Mucosa of rectum (tissue), 2 donors: Measurements from ENCODE around the gene USP24.

Experiments
- H3K27ac ChIP-seq, 2 donors: one replicate each; pipeline ENCODE4 v1.7.0; 2013; ENCODE audit warnings: inconsistent platforms in 2 of 2, low read depth in 2 of 2, low read length in 2 of 2
- H3K27me3 ChIP-seq, 2 donors: one replicate each; pipeline ENCODE4 v1.7.0; 2013; ENCODE audit warnings: low read length in 2 of 2; ENCODE audit not compliant: control insufficient read depth in 2 of 2, insufficient read depth in 2 of 2
- H3K36me3 ChIP-seq, 2 donors: one replicate each; pipeline ENCODE4 v1.7.0; 2013; ENCODE audit warnings: low read length in 2 of 2; ENCODE audit not compliant: control insufficient read depth in 2 of 2, insufficient read depth in 2 of 2
- H3K4me1 ChIP-seq, 2 donors: one replicate each; pipeline ENCODE4 v1.7.0; 2013; ENCODE audit warnings: low read length in 2 of 2, mild to moderate bottlenecking in 1 of 2; ENCODE audit not compliant: control insufficient read depth in 2 of 2, insufficient read depth in 2 of 2
- H3K4me3 ChIP-seq, 2 donors: one replicate each; pipeline ENCODE4 v1.7.0; 2013; ENCODE audit warnings: low read length in 2 of 2
- H3K9ac ChIP-seq, 2 donors: one replicate each; pipeline ENCODE4 v1.7.0; 2013; ENCODE audit warnings: low read length in 2 of 2, low read depth in 1 of 2, mild to moderate bottlenecking in 1 of 2
- H3K9me3 ChIP-seq, 2 donors: one replicate each; pipeline ENCODE4 v1.7.0; 2013; ENCODE audit warnings: low read length in 2 of 2; ENCODE audit not compliant: control insufficient read depth in 2 of 2
- donor health status: healthy.
- donor health status: Normal muscosa, but diverticular disease.

Gene USP24

DNA sequence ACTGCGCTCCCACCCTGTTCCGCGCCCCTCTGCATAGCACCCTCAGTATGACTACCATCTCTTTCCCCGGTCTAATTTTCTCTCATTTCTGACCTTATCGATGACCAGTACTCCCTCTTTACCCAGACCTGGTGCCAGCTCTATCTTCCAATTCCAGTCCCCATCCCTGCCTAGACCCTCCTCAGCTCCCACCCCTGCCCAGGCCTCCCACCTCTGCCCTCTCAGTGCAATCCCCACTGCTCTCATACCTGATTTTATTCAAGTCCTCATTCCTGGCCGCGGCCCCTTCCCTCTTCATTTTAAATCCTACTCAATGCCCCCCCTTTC is 1.3 kb downstream of the USP24 start:
- H3K4me1 ChIP-seq, result peaks cover 28 to 42% of the 10 kb centered on the region in 2 donors
- peak overlapping the region in 1 of 2 donors; percentile 92 for H3K27ac ChIP-seq
- peak overlapping the region; percentile 52 to 89 for H3K9ac ChIP-seq
- H3K9me3 ChIP-seq, result no peaks in the 10 kb centered on the region
- no peaks in the 10 kb centered on the region for H3K27me3 ChIP-seq
- H3K36me3 ChIP-seq, result no peaks in the 10 kb centered on the region
- peak overlapping the region; percentile 85 to 89 for H3K4me3 ChIP-seq

- H3K9ac ChIP-seq, result peak overlapping the region; percentile 52 to 89
- peaks cover 28 to 42% of the 10 kb centered on the region in 2 donors for H3K4me1 ChIP-seq
- no peak overlapping the region for H3K27ac ChIP-seq
- no peaks in the 10 kb centered on the region for H3K9me3 ChIP-seq
- H3K27me3 ChIP-seq, result no peaks in the 10 kb centered on the region
- no peaks in the 10 kb centered on the region for H3K36me3 ChIP-seq
- peak overlapping the region; percentile 85 to 89 for H3K4me3 ChIP-seq
Observed at GRCh38 chr1:55213151-55213884, 1.8 kb downstream of the USP24 start.

GRCh38 chr1:55212349-55213150 is 2.6 kb downstream of the USP24 start:
- H3K9me3 ChIP-seq, result no peaks in the 10 kb centered on the region
- peaks cover 28 to 40% of the 10 kb centered on the region in 2 donors for H3K4me1 ChIP-seq
- no peaks in the 10 kb centered on the region for H3K27me3 ChIP-seq
- H3K27ac ChIP-seq, result no peak overlapping the region
- H3K9ac ChIP-seq, result no peak overlapping the region
- peak overlapping the region; percentile 1 to 89 for H3K4me3 ChIP-seq
- no peaks in the 10 kb centered on the region for H3K36me3 ChIP-seq

GRCh38 chr1:55211863-55212262 is 3.3 kb downstream of the USP24 start:
- peak overlapping the region in 1 of 2 donors; percentile 89 for H3K4me3 ChIP-seq
- H3K4me1 ChIP-seq, result peaks cover 28 to 39% of the 10 kb centered on the region in 2 donors
- H3K9me3 ChIP-seq, result no peaks in the 10 kb centered on the region
- no peaks in the 10 kb centered on the region for H3K27me3 ChIP-seq
- peaks cover 0 to 1% of the 10 kb centered on the region in 2 donors for H3K36me3 ChIP-seq
- H3K27ac ChIP-seq, result no peak overlapping the region
- H3K9ac ChIP-seq, result no peak overlapping the region

- Histone ChIP-seq H3K36me3 (peaks cover 0 to 2% of the 10 kb centered on the region in 2 donors), H3K27me3 (no peaks in the 10 kb centered on the region), H3K9ac (no peak overlapping the region), H3K4me1 (peaks cover 23 to 38% of the 10 kb centered on the region in 2 donors), H3K4me3 (peak overlapping the region in 1 of 2 donors; percentile 89), H3K27ac (no peak overlapping the region), H3K9me3 (no peaks in the 10 kb centered on the region)
Observed at GRCh38 chr1:55210990-55211801, 4.0 kb downstream of the USP24 start.

DNA sequence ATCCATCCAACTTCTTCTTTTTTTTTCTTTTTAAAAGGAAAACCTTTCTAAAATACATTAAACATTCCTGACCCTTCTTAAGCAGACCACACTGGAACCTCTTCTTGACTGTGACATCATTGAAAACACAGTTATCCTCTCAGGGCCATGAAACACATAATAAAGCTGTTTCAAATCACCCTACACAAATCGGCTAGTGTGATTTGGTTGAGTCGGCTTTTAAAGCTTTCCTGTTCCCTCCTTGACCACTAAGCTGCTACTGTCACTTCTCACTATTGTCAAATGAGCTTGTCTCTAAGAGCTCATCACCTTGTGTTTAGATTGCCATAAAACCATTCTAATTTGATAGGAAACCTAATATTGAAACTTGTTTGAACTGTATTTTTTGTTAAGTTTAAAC is 5.9 kb downstream of the USP24 start:
- Histone ChIP-seq H3K9ac (no peak overlapping the region), H3K4me1 (peaks cover 19 to 32% of the 10 kb centered on the region in 2 donors), H3K27me3 (no peaks in the 10 kb centered on the region), H3K9me3 (no peaks in the 10 kb centered on the region), H3K4me3 (no peak overlapping the region), H3K36me3 (peaks cover 0 to 2% of the 10 kb centered on the region in 2 donors), H3K27ac (no peak overlapping the region)

DNA sequence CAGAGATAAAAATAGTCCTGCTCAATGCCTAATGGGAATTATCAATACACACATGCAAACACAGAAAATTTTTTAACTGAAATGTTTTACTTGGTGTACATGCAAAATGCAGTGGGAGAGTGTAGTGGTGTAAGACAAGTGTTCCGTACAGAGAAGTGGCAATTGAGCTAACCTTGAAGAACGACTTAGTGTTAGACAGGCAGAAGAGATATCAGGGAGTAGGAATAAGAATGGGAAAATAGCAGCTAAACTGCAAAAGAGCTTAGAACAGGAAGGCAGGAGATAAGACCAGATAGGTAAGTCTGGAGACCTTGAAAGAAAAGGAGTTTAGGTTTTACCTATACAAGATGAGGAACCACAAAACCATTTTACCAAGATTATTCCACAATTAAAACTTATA is 9.0 kb downstream of the USP24 start:
- H3K27ac ChIP-seq, result no peak overlapping the region
- peaks cover 5 to 7% of the 10 kb centered on the region in 2 donors for H3K4me1 ChIP-seq
- no peak overlapping the region for H3K4me3 ChIP-seq
- peaks cover 0 to 2% of the 10 kb centered on the region in 2 donors for H3K36me3 ChIP-seq
- H3K9ac ChIP-seq, result no peak overlapping the region
- H3K27me3 ChIP-seq, result no peaks in the 10 kb centered on the region
- H3K9me3 ChIP-seq, result no peaks in the 10 kb centered on the region

GRCh38 chr1:55204997-55205396 is 10.2 kb downstream of the USP24 start:
- no peaks in the 10 kb centered on the region for H3K27me3 ChIP-seq
- no peaks in the 10 kb centered on the region for H3K9me3 ChIP-seq
- H3K36me3 ChIP-seq, result peaks cover 0 to 2% of the 10 kb centered on the region in 2 donors
- H3K4me1 ChIP-seq, result peaks cover 3 to 4% of the 10 kb centered on the region in 2 donors
- H3K9ac ChIP-seq, result peak overlapping the region in 1 of 2 donors; percentile 3
- no peak overlapping the region for H3K4me3 ChIP-seq
- no peak overlapping the region for H3K27ac ChIP-seq

DNA sequence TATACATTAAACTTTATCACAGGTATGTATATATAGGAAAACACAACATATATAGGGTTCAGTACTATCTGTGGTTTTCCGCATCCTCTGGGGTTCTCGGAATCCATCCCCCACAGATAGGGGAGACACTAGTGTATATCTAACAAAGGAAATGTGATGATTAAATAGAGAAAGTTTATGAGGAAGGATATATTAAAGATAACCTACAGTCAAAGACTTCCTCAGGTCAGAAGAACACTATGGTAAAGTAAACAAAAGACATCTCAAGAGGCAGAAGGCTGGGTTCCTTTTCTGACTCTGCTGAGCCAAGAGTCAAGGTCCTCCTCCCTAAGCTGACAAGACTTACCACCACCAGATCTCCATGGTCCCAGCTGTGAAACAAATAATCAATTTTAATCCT is 12.1 kb downstream of the USP24 start:
- no peaks in the 10 kb centered on the region for H3K9me3 ChIP-seq
- peaks cover 0 to 3% of the 10 kb centered on the region in 2 donors for H3K4me1 ChIP-seq
- no peaks in the 10 kb centered on the region for H3K27me3 ChIP-seq
- peaks cover 2 to 5% of the 10 kb centered on the region in 2 donors for H3K36me3 ChIP-seq
- H3K9ac ChIP-seq, result no peak overlapping the region
- H3K27ac ChIP-seq, result no peak overlapping the region
- no peak overlapping the region for H3K4me3 ChIP-seq
